SK-N-SH treated with all-trans-retinoic acid at 6 μM for 48 hours (cell line): ENCODE measurements around the gene CHD3.

Experiments used
- ATAC-seq: fragments of 200-7000 bp; cut with Tn5 transposase; 3 replicates; pipeline ENCODE4 v1.9.1; 2020; ENCODE audit warnings: mild to moderate bottlenecking, moderate library complexity
- ARNTL ChIP-seq: fragments of 450-650 bp; formaldehyde crosslinking; IDR thresholded peaks from 2 replicates; pipeline ENCODE4 v1.5.0; 2020; ENCODE audit warnings: low read depth, mild to moderate bottlenecking, moderate library complexity, borderline replicate concordance
- BACH2 ChIP-seq: fragments of 250-450 bp; sonication (Bioruptor Pico); IDR thresholded peaks from 2 replicates; pipeline ENCODE4 v1.9.0; 2021; ENCODE audit warnings: mild to moderate bottlenecking, borderline replicate concordance
- CSDC2 ChIP-seq: fragments of 250-450 bp; sonication (Bioruptor Pico); IDR thresholded peaks from 2 replicates; pipeline ENCODE4 v1.5.0; 2020; ENCODE audit warnings: mild to moderate bottlenecking, moderate library complexity
- ESRRG ChIP-seq: fragments of 250-450 bp; sonication (Bioruptor Pico); IDR thresholded peaks from 2 replicates; pipeline ENCODE4 v1.6.1; 2021; ENCODE audit warnings: mild to moderate bottlenecking
- GLIS3 ChIP-seq: fragments of 250-450 bp; sonication (Bioruptor Pico); IDR thresholded peaks from 2 replicates; pipeline ENCODE4 v1.5.0; 2020; ENCODE audit warnings: mild to moderate bottlenecking, moderate library complexity
- ISL1 ChIP-seq: fragments of 250-450 bp; sonication (Bioruptor Pico); IDR thresholded peaks from 2 replicates; pipeline ENCODE4 v2.1.2; 2022; ENCODE audit warnings: mild to moderate bottlenecking, moderate library complexity
- OSR1 ChIP-seq: fragments of 250-450 bp; sonication (Bioruptor Pico); IDR thresholded peaks from 2 replicates; pipeline ENCODE4 v1.8.0; 2022; ENCODE audit warnings: moderate library complexity, mild to moderate bottlenecking, inconsistent platforms
- PATZ1 ChIP-seq: fragments of 250-450 bp; sonication (Bioruptor Pico); IDR thresholded peaks from 2 replicates; pipeline ENCODE4 v1.8.0; 2020; ENCODE audit warnings: mild to moderate bottlenecking, moderate library complexity, borderline replicate concordance
- POU6F1 ChIP-seq: fragments of 250-450 bp; sonication (Bioruptor Pico); IDR thresholded peaks from 2 replicates; pipeline ENCODE4 v1.8.0; 2021; ENCODE audit warnings: low read depth, mild to moderate bottlenecking, moderate library complexity, borderline replicate concordance
- PPARA ChIP-seq: fragments of 250-450 bp; sonication (Bioruptor Pico); IDR thresholded peaks from 2 replicates; pipeline ENCODE4 v1.5.0; 2020; ENCODE audit warnings: mild to moderate bottlenecking, borderline replicate concordance
- RARB ChIP-seq: fragments of 250-450 bp; sonication (Bioruptor Pico); IDR thresholded peaks from 2 replicates; pipeline ENCODE4 v1.8.0; 2021; ENCODE audit warnings: mild to moderate bottlenecking, moderate library complexity
- SNAI2 ChIP-seq: fragments of 250-450 bp; sonication (Bioruptor Pico); IDR thresholded peaks from 2 replicates; pipeline ENCODE4 v1.5.0; 2020; ENCODE audit warnings: mild to moderate bottlenecking, moderate library complexity
- TCF4 ChIP-seq: fragments of 250-450 bp; sonication (Bioruptor Pico); IDR thresholded peaks from 2 replicates; pipeline ENCODE4 v1.8.0; 2021; ENCODE audit warnings: mild to moderate bottlenecking, moderate library complexity, borderline replicate concordance
- TOX ChIP-seq: fragments of 250-450 bp; sonication (Bioruptor Pico); IDR thresholded peaks from 2 replicates; pipeline ENCODE4 v1.8.0; 2021; ENCODE audit warnings: mild to moderate bottlenecking, moderate library complexity, borderline replicate concordance
- TSHZ2 ChIP-seq: fragments of 250-450 bp; sonication (Bioruptor Pico); IDR thresholded peaks from 2 replicates; pipeline ENCODE4 v1.5.0; 2020; ENCODE audit warnings: mild to moderate bottlenecking, moderate library complexity
- ZC3H10 ChIP-seq: fragments of 250-450 bp; sonication (Bioruptor Pico); IDR thresholded peaks from 2 replicates; pipeline ENCODE4 v1.5.1; 2021; ENCODE audit warnings: mild to moderate bottlenecking, moderate library complexity
- ZFP3 ChIP-seq: fragments of 250-450 bp; sonication (Bioruptor Pico); IDR thresholded peaks from 2 replicates; pipeline ENCODE4 v1.5.0; 2020; ENCODE audit warnings: mild to moderate bottlenecking, moderate library complexity
- ZNF565 ChIP-seq: fragments of 450-650 bp; formaldehyde crosslinking; conservative IDR thresholded peaks from 2 replicates; pipeline ENCODE4 v1.5.0; 2020; ENCODE audit warnings: low read depth, mild to moderate bottlenecking, moderate library complexity
- ZNF70 ChIP-seq: fragments of 450-650 bp; formaldehyde crosslinking; IDR thresholded peaks from 2 replicates; pipeline ENCODE4 v1.5.0; 2020; ENCODE audit warnings: mild to moderate bottlenecking, moderate library complexity
- ZNF8 ChIP-seq: fragments of 450-650 bp; formaldehyde crosslinking; IDR thresholded peaks from 2 replicates; pipeline ENCODE4 v1.5.0; 2020; ENCODE audit warnings: mild to moderate bottlenecking, moderate library complexity

CHD3 gene

GRCh38 chr17:7889166-7889955 lies 772 bp downstream of the CHD3 start:
- ATAC-seq: peak; percentile 68
- TF ChIP-seq TCF4 (CRISPR knock-in tag): peak; percentile 76
- TF ChIP-seq BACH2 (CRISPR knock-in tag): no peak
- peak; percentile 98 for TF ChIP-seq ZNF8 (CRISPR knock-in tag)

- TF ChIP-seq PPARA (CRISPR knock-in tag) (no peak), ZFP3 (CRISPR knock-in tag) (no peak), ZC3H10 (CRISPR knock-in tag) (no peak), ZNF565 (CRISPR knock-in tag) (no peak), OSR1 (CRISPR knock-in tag) (no peak), PATZ1 (CRISPR knock-in tag) (no peak)
- ATAC-seq: no peak
Observed at GRCh38 chr17:7893187-7893880, 4.7 kb downstream of the CHD3 start.

- TF ChIP-seq TOX (CRISPR knock-in tag) (no peak), ISL1 (CRISPR knock-in tag) (no peak), ESRRG (CRISPR knock-in tag) (no peak), CSDC2 (CRISPR knock-in tag) (no peak), SNAI2 (CRISPR knock-in tag) (no peak), ZNF8 (CRISPR knock-in tag) (no peak), GLIS3 (CRISPR knock-in tag) (no peak), RARB (CRISPR knock-in tag) (no peak), BACH2 (CRISPR knock-in tag) (no peak), ZNF565 (CRISPR knock-in tag) (no peak), TSHZ2 (CRISPR knock-in tag) (no peak)
- TF ChIP-seq, all 23 proteins: peak for 0
- ATAC-seq: no peak
Observed at GRCh38 chr17:7894226-7894625, 5.6 kb downstream of the CHD3 start.

- no peak for ATAC-seq
- TF ChIP-seq BACH2 (CRISPR knock-in tag) (no peak), POU6F1 (CRISPR knock-in tag) (no peak), ZFP3 (CRISPR knock-in tag) (no peak), ZNF70 (no peak), PPARA (CRISPR knock-in tag) (no peak), GLIS3 (CRISPR knock-in tag) (no peak), RARB (CRISPR knock-in tag) (no peak), ARNTL (CRISPR knock-in tag) (no peak), TSHZ2 (CRISPR knock-in tag) (no peak), TCF4 (CRISPR knock-in tag) (no peak), OSR1 (CRISPR knock-in tag) (no peak), CSDC2 (CRISPR knock-in tag) (no peak), ZC3H10 (CRISPR knock-in tag) (no peak), SNAI2 (CRISPR knock-in tag) (no peak), ESRRG (CRISPR knock-in tag) (no peak)
Observed at GRCh38 chr17:7894866-7895265, 6.3 kb downstream of the CHD3 start.
